Lower lobe of right lung (tissue), 2 donors: Measurements from ENCODE around the gene CCT8L2. TPM values are rescaled to one million over a fixed set of nuclear protein-coding genes. Genes with fewer than 3 reads are reported as not detected.
"Not testable (repeated sequence)": the region's sequence is repeated elsewhere in the genome, so short reads cannot be mapped to it uniquely, and the experiment has no call there.

Experiments used
- ATAC-seq, 2 donors: fragments of 200-7000 bp; cut with Tn5 transposase; one replicate each; pipeline ENCODE4 v1.9.1; 2020 to 2022; ENCODE audit warnings: mild to moderate bottlenecking in 2 of 2, moderate library complexity in 2 of 2
- DNase-seq: peaks from one replicate; pipeline ENCODE4 v3.0.0-alpha.2; 2020
- H3K27ac ChIP-seq: fragments of 200-600 bp; one replicate; pipeline ENCODE4 v1.8.0; 2022
- H3K27me3 ChIP-seq: fragments of 200-600 bp; one replicate; pipeline ENCODE4 v1.8.0; 2022; ENCODE audit warnings: low read depth
- H3K36me3 ChIP-seq: fragments of 200-600 bp; one replicate; pipeline ENCODE4 v1.8.0; 2022; ENCODE audit warnings: mild to moderate bottlenecking
- H3K4me1 ChIP-seq: fragments of 200-600 bp; one replicate; pipeline ENCODE4 v1.8.0; 2022
- H3K4me3 ChIP-seq: fragments of 200-600 bp; one replicate; pipeline ENCODE4 v1.8.0; 2022; ENCODE audit warnings: mild to moderate bottlenecking
- H3K9me3 ChIP-seq: fragments of 200-600 bp; one replicate; pipeline ENCODE4 v1.8.0; 2022
- intact Hi-C: fragments of 100-400 bp; cut with DNase I; formaldehyde crosslinking; loops from one replicate; pipeline ENCODE4 v1.11.0; 2022
- total RNA-seq: library from RNA; stranded (reverse); fragmentation: NEBNext Ultra II Directional; extraction: Animal tissue kit (Norgen Biotek cat#: 25700); gene quantifications from one replicate; pipeline ENCODE4 v1.2.1, GENCODE V29; 2021
- donor health status: DM: no; HTN: yes; CAD: no; lungs with severe emphysema.

The CCT8L2 gene
- total RNA-seq, 1 donor from 2014 or later: not detected

DNA sequence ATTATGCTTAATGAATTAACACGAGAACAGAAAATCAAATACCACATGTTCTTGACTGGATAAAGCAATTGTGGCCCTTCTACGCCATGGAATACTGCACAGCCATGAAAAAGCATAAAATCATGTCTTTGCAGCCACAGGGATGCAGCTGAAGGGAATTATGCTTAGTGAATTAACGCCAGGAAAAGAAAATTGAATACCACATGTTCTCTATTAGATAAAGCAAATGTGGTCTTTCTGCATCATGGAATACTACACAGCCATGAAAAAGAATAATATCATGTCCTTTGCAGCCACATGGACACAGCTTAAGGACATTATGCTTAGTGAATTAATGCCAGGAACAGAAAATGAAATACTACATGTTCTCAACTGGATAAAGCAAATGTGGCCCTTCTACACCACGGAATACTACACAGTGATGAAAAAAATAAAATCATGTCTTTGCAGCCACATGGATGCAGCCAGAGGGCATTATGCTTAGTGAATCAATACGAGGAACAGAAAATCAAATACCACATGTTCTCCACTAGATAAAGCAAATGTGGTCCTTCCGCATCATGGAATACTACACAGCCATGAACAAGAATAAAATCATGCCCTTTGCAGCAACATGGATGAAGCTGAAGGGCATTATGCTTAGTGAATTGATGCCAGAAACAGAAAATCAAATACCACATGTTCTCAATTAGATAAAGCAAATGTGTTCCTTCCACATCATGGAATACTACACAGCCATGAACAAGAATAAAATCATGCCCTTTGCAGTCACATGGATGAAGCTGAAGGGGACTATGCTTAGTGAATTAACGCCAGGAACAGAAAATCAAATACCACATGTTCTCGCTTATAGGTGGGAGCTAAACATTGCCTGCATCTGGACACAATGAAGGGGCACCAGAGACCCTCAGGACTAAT lies 37.3 kb downstream of the CCT8L2 start:
- H3K27ac ChIP-seq, DNase-seq, H3K27me3 ChIP-seq, H3K9me3 ChIP-seq, H3K4me1 ChIP-seq, H3K36me3 ChIP-seq, ATAC-seq, intact Hi-C loops, H3K4me3 ChIP-seq: not testable (repeated sequence)

GRCh38 chr22:16543310-16543709 lies 49.3 kb downstream of the CCT8L2 start:
- DNase-seq, H3K27me3 ChIP-seq, H3K4me1 ChIP-seq, H3K9me3 ChIP-seq, H3K4me3 ChIP-seq, ATAC-seq, H3K36me3 ChIP-seq, H3K27ac ChIP-seq, intact Hi-C loops: not testable (repeated sequence)

Other genes with a start within 250 kb of the CCT8L2 start
- 0.30 TPM for gene XKR3, start 232.6 kb upstream of the CCT8L2 start, total RNA-seq